ENCODE measurements around the gene C4B.
"Not testable (repeated sequence)": the region's sequence is repeated elsewhere in the genome, so short reads cannot be mapped to it uniquely, and the experiment has no call there.

Gene C4B

GRCh38 chr6:32053314-32053713, 38.7 kb downstream of the C4B start:
- DNase-seq (ENCODE audit: low spot score): not testable (repeated sequence)

- DNase-seq (ENCODE audit: low spot score): not testable (repeated sequence)
Measured at GRCh38 chr6:32055756-32056155, 41.2 kb downstream of the C4B start.

DNA sequence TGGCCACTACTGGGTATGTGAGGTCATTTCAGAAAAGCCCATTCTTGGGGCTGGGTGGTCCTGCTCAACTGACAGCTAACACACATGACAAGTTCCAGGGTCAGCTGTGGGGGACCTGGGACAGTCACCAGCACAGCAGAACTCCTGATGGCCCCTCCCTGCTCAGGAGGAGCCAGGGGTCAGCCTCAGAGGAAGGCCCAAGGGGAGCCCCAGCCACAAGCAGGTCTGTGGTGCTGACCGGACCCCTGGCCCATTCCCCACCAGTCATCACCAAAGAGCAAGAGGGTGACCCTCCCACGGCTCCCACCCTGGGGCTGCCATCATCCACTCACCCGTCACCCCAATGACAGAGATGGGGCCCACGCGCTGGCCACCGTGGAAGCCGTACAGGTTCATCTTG, 41.7 kb downstream of the C4B start:
- DNase-seq (ENCODE audit: low spot score): no peak

DNA sequence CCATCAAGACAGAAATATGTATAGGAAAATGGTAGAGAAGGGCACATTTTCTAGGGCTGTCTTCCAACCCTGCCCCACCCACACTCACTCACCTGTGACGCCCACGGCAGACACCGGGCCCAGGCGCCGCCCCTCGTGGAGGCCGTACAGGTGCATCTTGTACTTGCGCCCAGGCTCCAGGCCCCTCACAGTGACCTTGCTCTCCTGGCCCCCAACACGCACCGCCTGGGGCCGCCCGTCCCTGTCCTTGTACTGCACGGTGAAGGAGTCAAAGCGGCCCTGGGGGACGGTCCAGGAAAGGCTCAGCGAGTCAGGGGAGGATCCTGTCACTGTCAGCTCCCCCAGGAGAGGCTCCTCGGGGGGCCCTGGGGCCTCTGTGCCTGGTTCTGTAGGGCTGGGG, 43.4 kb downstream of the C4B start:
- DNase-seq (ENCODE audit: low spot score): no peak

- DNase-seq (ENCODE audit: low spot score): no peak
Measured at GRCh38 chr6:32058511-32058963, 43.9 kb downstream of the C4B start.

- no peak for DNase-seq (ENCODE audit: low spot score)
Measured at GRCh38 chr6:32060966-32061655, 46.5 kb downstream of the C4B start.

DNA sequence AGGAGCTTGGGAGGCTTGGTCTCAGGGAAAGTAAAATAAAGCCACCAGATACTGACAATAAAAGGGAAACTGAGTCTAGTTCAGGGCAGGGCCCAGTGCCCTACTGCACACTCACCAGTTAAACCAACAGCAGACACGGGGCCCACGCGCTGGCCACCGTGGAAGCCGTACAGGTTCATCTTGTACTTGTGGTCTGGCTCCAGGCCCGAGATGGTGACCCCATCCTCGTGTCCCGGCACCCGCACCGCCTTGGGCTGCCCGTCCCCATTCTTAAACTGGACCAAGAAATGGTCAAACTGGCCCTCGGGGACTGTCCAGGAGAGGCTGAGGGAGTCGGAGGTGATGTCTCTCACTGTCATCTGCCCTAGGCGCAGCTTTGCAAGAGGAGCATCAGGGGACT, 50.1 kb downstream of the C4B start:
- no peak for DNase-seq (ENCODE audit: low spot score)

GRCh38 chr6:32067521-32067920, 52.9 kb downstream of the C4B start:
- DNase-seq (ENCODE audit: low spot score): not testable (repeated sequence)

DNA sequence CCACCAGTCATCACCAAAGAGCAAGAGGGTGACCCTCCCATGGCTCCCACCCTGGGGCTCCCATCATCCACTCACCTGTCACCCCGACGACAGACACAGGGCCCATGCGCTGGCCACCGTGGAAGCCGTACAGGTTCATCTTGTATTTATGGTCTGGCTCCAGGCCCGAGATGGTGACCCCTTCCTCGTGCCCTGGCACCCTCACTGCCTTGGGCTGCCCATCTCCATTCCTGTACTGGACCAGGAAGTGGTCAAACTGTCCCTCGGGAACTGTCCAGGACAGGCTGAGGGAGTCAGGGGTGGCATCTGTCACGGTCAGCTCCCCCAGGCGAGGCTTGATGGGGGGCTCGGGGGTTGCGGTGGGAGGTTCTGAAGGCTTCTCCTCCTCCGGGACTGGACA, 53.7 kb downstream of the C4B start:
- DNase-seq (ENCODE audit: low spot score): not testable (repeated sequence)

DNA sequence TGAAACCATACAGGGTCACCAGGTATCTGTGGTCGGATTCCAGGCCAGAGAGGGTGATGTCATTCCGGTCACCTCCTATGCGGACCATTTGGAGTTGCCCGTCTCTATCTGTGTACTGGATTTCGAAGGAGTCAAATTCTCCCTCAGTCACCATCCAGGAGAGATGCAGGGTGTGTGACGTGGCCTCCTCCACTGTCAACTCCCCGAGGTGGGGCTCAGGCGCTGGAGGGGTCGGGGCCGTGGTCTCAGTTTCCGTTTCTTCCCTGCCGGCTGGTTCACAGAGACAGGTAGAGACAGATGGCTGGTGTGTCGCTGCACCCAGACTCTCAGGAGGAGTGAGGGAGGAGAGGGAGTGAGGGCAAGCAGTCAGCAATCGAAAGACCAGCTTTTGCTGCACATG, 54.3 kb downstream of the C4B start:
- no peak for DNase-seq (ENCODE audit: low spot score)

GRCh38 chr6:32069460-32069859, 54.9 kb downstream of the C4B start:
- DNase-seq (ENCODE audit: low spot score): no peak

DNA sequence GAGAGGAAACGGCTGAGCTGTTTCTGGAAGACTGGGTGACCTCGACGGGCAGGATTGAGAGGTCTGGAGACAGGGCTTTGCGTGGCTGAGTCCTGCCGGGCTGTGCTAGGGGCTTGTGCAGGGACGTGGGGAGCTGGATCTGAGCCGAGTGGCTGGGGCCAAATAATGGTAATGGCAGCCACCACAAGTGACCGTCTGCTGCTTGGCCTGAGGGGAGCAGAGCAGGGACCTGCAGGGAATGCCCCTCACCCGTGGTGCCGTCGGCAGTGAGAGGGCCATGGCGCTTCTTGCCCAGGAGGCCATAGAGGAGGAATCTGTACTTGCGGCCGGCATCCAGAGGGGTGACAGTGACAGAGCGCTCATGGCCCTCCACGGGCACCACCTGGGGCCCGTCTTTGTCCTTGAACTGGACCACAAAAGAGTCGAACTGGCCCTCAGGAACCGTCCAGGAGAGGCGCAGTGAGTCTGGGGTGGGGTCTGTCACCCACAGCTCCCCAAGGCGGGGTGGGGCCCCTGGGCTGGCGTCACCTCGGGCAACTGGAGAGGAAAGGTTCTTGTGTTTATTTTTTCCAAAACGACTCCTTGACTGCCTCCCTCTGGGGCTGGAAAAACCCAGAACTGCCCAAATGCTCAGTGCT, 55.4 kb downstream of the C4B start:
- no peak for DNase-seq (ENCODE audit: low spot score)

DNA sequence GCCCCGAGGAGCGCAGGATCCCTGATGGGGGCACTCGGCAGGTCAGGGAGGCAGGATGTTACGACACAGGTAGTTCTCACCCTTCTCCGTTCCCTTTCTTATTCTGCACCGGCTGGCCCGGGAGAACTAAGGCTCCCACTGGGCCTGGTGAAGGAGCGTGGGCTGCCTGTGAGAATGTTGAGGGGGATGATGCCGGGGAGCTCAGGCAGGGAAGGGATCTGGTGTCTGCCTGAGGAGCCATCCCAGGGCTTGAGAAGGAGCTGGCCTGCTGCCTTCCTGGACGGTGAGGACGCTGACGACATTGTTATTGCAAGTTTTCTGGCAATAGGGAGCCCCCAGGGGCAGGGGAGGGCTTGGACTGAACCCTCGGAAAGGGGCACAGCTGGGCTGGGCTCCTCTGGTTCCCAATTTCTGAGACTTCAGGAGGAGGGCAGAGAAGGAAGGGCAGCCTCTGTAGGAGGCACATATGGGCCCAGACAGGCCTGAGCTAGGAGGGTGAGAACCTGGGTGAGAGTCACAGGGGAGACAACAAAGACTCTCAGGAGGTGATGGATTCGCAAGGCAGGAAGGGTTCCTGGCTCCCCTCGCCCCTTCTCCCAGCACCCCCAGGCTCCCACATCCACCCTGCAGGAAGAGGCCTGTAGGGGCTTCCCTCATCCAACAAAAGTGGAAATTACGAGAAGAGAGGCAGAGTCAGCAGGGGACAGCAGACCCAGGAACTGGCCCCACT, 56.4 kb downstream of the C4B start:
- DNase-seq (ENCODE audit: low spot score): no peak

DNA sequence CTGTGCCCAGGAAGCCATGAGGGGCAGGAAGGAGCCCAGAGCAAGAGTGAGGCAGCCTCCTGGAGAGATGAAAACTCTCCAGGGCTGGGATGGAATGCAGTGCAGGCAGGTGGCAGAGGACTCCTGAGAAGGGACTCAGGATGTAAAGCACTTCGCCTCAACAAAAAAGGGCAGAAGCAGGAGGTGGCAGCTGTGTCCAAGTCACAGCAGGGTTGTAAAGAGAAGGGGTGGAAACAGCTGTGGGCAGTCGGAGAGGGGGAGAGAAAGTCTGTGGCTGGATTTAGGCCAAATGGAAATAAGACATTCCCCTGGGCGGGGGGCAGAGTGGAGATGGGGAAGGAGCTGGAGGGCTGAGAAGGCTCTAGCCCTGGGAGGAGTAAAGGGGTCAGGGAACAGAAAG, 58.5 kb downstream of the C4B start:
- no peak for DNase-seq (ENCODE audit: low spot score)

- no peak for DNase-seq (ENCODE audit: low spot score)
Measured at GRCh38 chr6:32073613-32074012, 59.0 kb downstream of the C4B start.

- DNase-seq (ENCODE audit: low spot score): no peak
Measured at GRCh38 chr6:32074996-32075532, 60.5 kb downstream of the C4B start.

GRCh38 chr6:32075781-32076180, 61.2 kb downstream of the C4B start:
- DNase-seq (ENCODE audit: low spot score): no peak

DNA sequence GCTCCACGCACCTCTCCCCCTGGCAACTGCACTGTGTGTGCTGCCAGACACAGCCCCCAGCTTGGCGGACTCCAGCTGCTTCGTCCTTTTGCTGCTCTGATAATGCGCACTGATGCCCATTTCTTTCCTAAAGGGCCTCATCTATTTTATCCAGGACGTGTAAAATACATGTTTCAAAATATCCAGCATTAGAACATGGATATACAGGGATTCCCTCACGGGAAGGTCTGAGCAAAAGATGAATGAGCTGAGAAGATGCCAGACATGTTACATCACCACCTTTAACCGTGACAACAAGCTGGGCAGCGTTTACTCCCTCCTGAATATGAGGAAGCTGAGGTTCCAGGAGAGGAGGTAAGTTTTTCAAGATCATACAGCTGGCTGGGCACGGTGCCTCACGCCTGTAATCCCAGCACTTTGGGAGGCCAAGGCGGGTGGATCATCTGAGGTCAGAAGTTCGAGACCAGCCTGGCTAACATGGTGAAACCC, 61.8 kb downstream of the C4B start:
- no peak for DNase-seq (ENCODE audit: low spot score)

- no peak for DNase-seq (ENCODE audit: low spot score)
Measured at GRCh38 chr6:32079566-32080290, 65.1 kb downstream of the C4B start.

DNA sequence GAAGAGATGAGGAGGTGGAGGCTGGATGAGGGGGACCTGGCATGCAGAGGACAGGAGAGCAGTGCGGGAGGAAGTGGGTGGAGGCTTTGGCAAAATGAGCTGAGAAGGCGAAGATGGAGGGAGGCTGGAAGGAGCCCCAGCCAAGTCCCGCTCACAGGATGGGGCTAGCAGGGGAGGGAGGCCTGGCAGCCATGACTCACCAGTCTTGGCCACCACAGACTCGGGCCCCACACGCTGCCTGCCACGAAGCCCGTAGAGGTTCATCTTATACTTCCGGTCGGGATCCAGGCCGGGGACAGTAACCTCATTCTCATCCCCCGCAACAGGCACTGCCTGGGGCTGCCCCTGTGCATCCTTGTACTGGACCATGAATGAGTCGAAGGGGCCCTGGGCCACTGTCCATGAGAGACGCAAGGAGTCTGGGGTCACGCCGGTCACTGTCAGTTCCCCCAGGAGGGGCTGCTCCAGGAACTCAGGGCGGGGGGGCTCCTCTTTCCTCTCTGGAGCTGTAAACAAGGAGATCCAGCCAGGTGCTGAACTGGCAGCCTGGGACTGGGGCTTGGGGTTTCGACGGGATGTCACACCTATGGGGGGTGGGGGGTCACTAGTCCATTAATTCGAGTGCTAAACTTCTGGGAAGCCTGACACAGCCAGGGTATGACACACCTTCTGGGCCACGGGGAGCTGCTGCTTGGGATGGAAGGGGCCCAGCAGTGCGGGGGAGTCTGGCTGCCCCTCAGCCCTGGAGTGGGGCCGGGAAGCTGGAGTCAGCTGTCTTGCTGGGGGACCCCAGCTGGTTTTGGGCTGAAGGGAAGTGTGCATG, 66.8 kb downstream of the C4B start:
- DNase-seq (ENCODE audit: low spot score): no peak

GRCh38 chr6:32082478-32082877, 67.9 kb downstream of the C4B start:
- no peak for DNase-seq (ENCODE audit: low spot score)
